GM12874 (cell line): ENCODE data around the gene ZBTB45.

Experiments used
- CTCF ChIP-seq: IDR thresholded peaks from 2 replicates; pipeline ENCODE4 v1.5.1; 2011; ENCODE audit warnings: low read depth, mild to moderate bottlenecking, control low read depth, low read length, moderate library complexity; ENCODE audit not compliant: insufficient read depth

Gene ZBTB45

GRCh38 chr19:58480481-58480830 lies 39.2 kb downstream of the ZBTB45 start:
- no peak for TF ChIP-seq CTCF

- no peak for TF ChIP-seq CTCF
Observed at GRCh38 chr19:58479736-58480480, 39.7 kb downstream of the ZBTB45 start.

GRCh38 chr19:58479303-58479702 lies 40.3 kb downstream of the ZBTB45 start:
- no peak for TF ChIP-seq CTCF

- TF ChIP-seq CTCF, result no peak
Observed at GRCh38 chr19:58477871-58478270, 41.7 kb downstream of the ZBTB45 start.

- no peak for TF ChIP-seq CTCF
Observed at GRCh38 chr19:58477130-58477529, 42.5 kb downstream of the ZBTB45 start.

- no peak for TF ChIP-seq CTCF
Observed at GRCh38 chr19:58476498-58477015, 43.1 kb downstream of the ZBTB45 start.

- TF ChIP-seq CTCF, result no peak
Observed at GRCh38 chr19:58475714-58476497, 43.7 kb downstream of the ZBTB45 start, which contains the start of gene ZNF446. Gene ZNF446 (plus strand): TSS chr19:58476352. CDS start chr19:58477219, 867 bp downstream.
